HCT116 (cell line): Measurements from ENCODE around the gene KRT5.

Source experiments
- CTCF ChIP-seq, 3 experiments: fragments of 200-600 bp in 1 of 3; sonication (generic) in 1 of 3; IDR thresholded peaks in 2 of 3; conservative IDR thresholded peaks in 1 of 3; 2 replicates each; pipeline ENCODE4 v1.5.1; 2012 to 2017; ENCODE audit warnings: low read depth in 2 of 3, low read length in 2 of 3, antibody characterized with exemption in 1 of 3, borderline replicate concordance in 1 of 3, control low read depth in 1 of 3, mild to moderate bottlenecking in 1 of 3, mixed read lengths in 1 of 3, mixed run types in 1 of 3, moderate library complexity in 1 of 3; ENCODE audit not compliant: insufficient read depth in 1 of 3
- EZH2 ChIP-seq: fragments of 200-600 bp; sonication (generic); IDR thresholded peaks from 2 replicates; pipeline ENCODE4 v1.6.1; 2017; ENCODE audit warnings: antibody characterized with exemption, mixed run types
- POLR2A ChIP-seq: IDR thresholded peaks from 2 replicates; pipeline ENCODE4 v1.7.0; 2011; ENCODE audit warnings: borderline replicate concordance; ENCODE audit not compliant: insufficient read depth, insufficient read length; ENCODE audit errors: extremely low read depth
- RAD21 ChIP-seq: IDR thresholded peaks from 2 replicates; pipeline ENCODE4 v1.6.1; 2012; ENCODE audit warnings: low read depth, mild to moderate bottlenecking
- REST ChIP-seq: IDR thresholded peaks from 2 replicates; pipeline ENCODE4 v1.6.1; 2012; ENCODE audit warnings: low read depth
- SIN3A ChIP-seq: IDR thresholded peaks from 2 replicates; pipeline ENCODE4 v1.6.1; 2012; ENCODE audit warnings: low read depth
- ZFX ChIP-seq: fragments of 450-650 bp; IDR thresholded peaks from 2 replicates; pipeline ENCODE4 v1.6.1; 2017

- no peak for TF ChIP-seq ZFX
- TF ChIP-seq SIN3A = no peak
- no peak for TF ChIP-seq CTCF (IDR thresholded peaks at IDR 0.05 in 2 of 3, conservative IDR thresholded peaks at IDR 0.05 in 1 of 3; ENCODE audit: borderline replicate concordance in 1 of 3, insufficient read depth in 1 of 3, low read depth in 2 of 3, low read length in 2 of 3)
- TF ChIP-seq POLR2A = no peak
- TF ChIP-seq RAD21 = no peak
- TF ChIP-seq EZH2 = no peak
- no peak for TF ChIP-seq REST
Measured at GRCh38 chr12:52494518-52494917, 25.7 kb downstream of the KRT5 start.
